AG08395 (cell line): ENCODE results near the gene WFDC10B.
"Not testable (repeated sequence)": the region's sequence is repeated elsewhere in the genome, so short reads cannot be mapped to it uniquely, and the experiment has no call there.

ENCODE experiments used
- DNase-seq: peaks from one replicate; pipeline ENCODE4 v3.0.0; 2012; ENCODE audit warnings: mixed read lengths, low spot score

Gene WFDC10B

GRCh38 chr20:45704969-45705637 is at the start of gene WFDC10B:
TSS of gene WFDC10B (minus strand) at chr20:45705019. CDS start at chr20:45685992, 19,027 bp downstream.
- DNase-seq, result no peak

DNA sequence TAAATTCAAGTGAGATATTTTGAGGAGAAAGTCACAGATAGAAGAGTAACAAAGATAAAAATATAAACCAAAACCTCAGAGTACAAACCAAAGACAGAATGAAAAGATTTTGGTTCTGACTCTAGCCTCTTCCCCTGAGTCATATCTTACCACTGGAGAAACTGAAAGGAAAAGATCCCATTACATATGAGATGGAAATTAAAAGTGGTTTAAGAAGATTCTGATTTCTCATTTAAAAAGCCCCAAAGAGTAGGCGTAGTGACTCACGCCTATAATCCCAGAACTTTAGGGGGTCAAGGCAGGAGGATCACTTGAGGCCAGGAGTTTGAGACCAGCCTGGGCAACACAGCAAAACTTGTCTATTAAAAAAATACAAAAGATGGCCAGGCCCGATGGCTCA is 47.9 kb upstream of the WFDC10B start:
- no peak for DNase-seq

GRCh38 chr20:45751721-45752120 is 46.9 kb upstream of the WFDC10B start:
- no peak for DNase-seq

DNA sequence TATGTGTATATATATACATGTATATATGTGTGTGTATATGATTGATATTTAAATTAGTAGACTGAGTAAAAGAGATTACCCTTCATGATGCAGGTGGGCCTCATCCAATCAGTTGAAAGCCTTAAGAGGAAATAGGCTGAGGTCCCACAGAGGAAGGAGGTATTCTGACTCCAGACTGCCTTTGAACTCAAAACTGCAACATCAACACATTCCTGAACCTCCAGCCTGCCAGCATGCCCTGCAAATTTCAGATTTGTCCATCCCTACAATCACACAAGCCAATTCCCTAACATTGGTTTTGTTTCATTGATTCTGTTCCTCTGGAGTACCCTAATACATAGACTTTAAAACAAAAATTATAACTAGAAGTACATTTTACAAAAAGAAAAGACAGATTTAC is 40.2 kb upstream of the WFDC10B start:
- DNase-seq, result no peak

GRCh38 chr20:45742596-45742995 is 37.8 kb upstream of the WFDC10B start:
- no peak for DNase-seq

GRCh38 chr20:45735988-45736387 is 31.2 kb upstream of the WFDC10B start:
- no peak for DNase-seq

DNA sequence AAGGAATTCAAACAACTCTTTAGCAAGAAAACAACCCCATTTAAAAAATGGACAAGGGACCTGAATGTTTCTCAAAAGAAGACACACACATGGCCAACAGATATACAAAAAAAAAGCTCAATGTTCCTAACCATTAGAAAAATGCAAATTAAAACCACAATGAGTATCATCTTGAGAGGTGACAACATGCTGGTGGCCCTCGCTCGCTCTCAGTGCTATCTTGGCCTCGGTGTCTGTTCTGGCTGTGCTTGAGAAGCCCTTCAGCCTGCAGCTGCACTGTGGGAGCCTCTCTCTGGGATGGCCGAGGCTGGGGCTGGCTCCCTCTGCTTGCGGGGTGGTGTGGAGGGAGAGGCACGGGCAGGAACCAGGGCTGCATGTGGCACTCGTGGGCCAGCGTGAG is 30.7 kb upstream of the WFDC10B start:
- no peak for DNase-seq

DNA sequence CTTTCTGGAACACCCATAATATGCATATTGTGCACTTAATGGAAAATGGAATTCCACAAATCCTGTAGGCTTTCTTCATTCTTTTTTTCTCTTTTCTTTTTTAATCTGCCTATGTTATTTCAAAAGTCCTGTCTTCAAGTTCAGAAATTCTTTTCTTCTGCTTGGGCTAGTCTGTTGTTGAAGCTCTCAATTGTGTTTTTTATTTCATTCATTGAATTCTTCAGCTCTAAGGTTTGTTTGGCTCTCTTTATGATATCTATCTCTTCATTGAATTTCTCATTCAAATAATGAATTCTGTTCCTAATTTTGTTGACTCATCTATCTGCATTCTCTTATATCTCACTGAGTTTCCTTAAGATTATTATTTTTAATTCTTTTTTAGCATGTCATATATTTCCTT is 27.4 kb upstream of the WFDC10B start:
- DNase-seq, result no peak

DNA sequence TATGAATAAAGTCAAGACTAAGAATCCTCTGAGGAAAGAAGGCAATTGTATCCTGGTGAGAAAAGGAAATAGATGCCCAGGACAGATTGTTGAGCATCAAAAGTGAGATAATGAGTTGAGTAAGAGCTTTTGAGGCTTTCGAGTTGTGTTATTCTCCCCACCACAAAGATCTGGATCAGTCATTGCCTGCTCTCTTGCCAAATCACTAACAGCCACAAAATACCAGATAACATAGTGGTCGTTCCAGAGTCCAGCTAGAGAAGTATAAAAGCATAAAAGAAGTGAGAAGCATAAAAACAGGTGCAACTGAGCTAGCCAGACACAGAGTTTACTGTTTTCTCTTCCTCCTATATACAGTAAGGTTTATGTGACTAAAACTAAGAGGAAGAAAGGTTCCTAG is 22.2 kb upstream of the WFDC10B start:
- no peak for DNase-seq

DNA sequence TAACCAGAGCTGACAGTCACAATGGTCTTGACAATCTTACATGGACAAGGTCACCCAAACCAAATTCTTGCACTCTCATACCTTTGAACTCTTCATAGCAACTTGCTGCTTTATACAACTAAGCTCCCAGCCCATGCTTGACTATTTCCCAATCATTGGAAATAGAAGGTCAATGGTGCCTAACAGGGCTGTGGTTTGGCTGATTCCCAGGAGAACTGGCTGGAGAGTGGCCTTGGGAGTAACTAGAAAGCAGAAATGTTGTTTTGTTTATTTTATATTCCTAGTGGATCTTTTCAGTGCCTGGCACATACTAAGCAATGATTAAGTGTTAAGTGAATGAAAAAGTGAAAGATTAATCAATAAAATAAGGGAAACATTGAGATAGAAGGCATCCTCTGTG is 20.3 kb upstream of the WFDC10B start:
- no peak for DNase-seq

DNA sequence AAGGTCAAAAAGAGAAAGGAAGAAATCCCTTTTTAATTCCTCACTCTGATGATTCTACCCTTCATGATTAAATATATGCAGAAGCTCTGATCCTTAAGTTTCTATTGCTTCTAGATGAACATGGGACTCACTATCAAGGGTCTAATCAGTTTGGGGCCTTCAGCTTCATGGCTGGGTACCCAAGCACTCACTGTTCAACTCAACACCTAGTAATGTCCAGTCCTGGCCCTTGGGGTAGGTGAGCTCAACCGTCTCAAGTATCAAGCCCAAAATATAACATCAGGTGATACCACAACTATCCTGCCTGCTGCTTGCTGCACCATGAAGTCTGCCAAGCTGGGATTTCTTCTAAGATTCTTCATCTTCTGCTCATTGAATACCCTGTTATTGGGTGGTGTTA is 17.2 kb upstream of the WFDC10B start, which contains the start of gene SPINT4:
TSS of gene SPINT4 (plus strand) at position 301 of the 400 bp plus-strand sequence. CDS start at position 322, 21 bp downstream.
- no peak for DNase-seq

DNA sequence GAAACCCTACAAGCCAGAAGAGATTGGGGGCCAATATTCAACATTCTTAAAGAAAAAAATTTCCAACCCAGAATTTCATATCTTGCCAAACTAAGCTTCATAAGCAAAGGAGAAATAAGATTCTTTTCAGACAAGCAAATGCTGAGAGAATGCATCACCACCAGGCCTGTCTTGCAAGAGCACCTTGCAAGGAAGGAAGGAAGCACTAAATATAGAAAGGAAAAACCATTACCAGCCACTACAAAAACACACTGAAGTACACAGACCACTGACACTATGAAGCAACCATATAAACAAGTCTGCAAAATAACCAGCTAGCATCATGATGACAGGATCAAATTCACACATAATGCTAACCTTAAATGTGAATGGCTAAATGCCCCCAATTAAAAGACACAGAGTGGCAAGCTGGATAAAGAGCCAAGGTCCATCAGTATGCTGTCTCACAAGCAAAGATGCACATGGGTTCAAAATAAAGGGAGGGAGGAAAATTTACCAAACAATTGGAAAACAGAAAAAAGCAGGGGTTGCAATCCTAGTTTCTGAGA is 11.4 kb upstream of the WFDC10B start:
- DNase-seq, result not testable (repeated sequence)

DNA sequence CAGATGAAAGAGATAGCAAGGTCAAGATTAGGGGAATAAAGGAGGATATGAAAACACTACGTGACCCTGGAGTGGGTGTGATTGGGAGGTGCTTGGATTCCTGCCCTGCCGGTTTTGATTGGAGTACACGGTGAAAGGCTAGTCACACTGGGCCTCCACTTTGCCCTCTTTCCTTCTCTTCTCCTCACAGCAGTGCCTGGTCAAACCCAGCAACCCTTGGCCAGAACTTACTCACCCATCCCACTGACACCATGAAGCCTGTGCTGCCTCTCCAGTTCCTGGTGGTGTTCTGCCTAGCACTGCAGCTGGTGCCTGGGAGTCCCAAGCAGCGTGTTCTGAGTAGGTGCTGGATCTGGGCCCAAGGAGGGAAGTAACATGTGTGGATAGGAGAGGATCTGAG is 2.9 kb downstream of the WFDC10B start, which contains the start of gene WFDC13:
TSS of gene WFDC13 (plus strand) at position 166 of the 400 bp plus-strand sequence. CDS start at position 252, 86 bp downstream.
- no peak for DNase-seq

DNA sequence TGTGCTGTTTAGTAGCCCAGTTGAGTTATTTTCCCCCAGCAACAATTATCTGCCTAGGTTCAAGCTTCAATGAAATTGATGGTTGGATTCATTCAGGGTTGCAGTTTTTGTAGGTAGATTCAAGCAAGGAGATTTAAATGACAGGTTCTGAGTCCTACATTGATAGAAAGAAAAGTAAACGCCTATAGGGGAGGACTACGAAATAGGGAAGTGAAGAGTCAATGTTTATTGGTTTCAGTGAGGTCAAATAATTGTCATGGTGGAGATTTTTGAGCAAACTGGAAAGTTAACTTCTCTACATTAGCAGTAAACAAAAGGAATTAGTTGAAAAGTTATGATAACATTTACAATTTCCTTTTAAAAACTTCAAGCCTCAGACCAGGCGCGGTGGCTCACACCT is 3.7 kb downstream of the WFDC10B start:
- DNase-seq, result no peak

- DNase-seq, result no peak
Measured at GRCh38 chr20:45695496-45695895, 9.3 kb downstream of the WFDC10B start.

- DNase-seq, result not testable (repeated sequence)
Measured at GRCh38 chr20:45693346-45693745, 11.5 kb downstream of the WFDC10B start.

DNA sequence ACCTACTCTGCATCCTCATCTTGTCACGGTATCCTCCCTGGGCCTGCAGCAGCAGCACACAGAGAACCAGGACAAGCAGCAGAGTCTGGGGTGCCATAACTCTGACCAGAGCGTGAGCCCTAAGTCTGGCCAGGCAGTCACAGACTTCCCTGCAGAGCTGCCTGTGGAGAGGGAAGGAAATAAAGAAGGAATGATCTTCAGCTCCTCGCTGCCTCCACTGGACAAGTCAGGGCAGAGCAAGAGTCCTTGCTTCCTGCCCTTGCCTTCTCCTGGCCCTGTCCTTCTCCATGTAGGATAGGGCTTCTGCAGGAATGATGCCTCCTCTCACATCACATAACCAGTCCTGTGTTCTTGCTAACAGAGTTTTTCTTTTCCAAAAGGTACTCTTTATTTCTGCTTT is 18.9 kb downstream of the WFDC10B start:
- DNase-seq, result peak; percentile 10

DNA sequence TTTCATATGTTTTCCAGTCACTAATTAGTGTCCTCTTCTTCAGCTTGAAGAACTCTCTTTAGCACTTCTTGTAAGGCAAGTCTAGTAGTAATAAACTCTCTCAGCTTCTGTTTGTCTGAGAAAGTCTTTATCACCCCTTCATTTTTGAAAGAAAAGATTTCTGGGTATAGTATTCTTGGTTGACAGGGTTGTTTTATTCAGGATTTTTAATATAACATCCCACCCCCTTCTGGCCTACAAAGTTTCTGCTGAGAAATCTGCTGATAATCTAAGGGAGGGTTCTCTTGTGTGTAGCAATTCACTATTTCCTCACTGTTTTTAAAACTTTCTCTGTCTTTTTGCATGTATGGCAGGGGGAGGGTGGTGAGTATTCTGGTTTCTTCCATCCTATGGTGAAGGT is 25.2 kb downstream of the WFDC10B start:
- no peak for DNase-seq

DNA sequence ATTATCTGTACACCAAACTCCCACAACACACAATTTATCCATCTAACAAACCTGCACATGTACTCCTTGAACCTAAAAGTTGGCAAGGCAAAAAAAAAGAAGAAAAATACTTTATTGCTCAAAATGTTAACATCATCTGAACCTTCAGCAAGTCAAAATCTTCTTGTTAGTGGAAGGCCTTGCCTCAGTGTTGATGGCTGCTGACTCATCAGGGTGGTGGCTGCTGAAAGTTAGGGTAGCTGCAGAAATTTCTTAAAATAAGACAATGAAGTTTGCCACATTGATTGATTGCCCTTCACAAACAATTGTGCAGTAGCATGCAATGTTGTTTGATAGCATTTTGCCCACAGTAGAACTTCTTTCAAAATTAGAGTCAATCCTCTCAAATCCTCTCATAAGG is 32.1 kb downstream of the WFDC10B start:
- no peak for DNase-seq

- DNase-seq, result no peak
Measured at GRCh38 chr20:45670139-45670538, 34.7 kb downstream of the WFDC10B start, which contains the start of gene WFDC11. TSS of gene WFDC11 (minus strand) at chr20:45670239. CDS start at chr20:45650600, 19,639 bp downstream.

GRCh38 chr20:45657038-45657437 is 47.8 kb downstream of the WFDC10B start:
- not testable (repeated sequence) for DNase-seq

DNA sequence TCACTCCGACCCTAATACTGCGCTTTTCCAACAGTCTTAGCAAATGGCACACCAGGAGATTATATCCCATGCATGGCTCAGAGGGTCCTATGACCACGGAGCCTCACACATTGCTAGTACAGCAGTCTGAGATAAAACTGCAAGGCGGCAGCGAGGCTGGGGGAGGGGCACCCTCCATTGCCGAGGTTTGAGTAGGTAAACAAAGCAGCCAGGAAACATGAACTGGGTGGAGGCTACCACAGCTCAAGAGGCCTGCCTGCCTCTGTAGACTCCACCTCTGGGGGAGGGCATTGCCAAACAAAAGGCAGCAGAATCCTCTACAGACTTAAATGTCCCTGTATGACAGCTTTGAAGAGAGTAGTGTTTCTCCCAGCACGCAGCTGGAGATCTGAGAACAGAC is 53.1 kb downstream of the WFDC10B start:
- not testable (repeated sequence) for DNase-seq

DNA sequence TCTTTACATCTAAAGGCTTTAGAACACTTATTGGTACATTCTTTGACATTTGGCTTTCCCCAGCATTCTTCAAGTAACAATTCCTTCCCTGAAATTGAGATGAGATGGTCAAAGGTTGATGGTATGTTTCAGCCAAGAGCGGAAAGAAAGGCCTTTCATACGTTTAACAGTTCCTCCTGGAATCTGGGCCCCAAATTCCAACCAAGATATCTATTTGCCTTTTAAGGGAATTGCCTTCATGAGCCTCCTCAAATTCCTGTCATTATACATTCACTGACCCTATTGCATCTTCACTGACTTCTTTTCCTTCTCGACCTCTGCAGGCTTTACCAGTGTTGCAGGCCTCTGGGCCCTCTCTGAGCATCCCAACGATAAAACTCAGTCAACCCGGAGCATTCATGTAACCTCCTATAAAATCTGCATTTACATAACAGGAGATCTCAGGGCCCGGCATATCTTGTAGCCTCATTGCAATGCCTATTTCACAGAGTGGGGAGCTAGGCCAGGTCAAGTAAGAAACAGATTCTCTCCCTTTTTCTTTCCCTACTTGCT is 55.4 kb downstream of the WFDC10B start:
- DNase-seq, result no peak
